Adipocyte (in vitro differentiated cells): ENCODE data around the gene HPSE2.
"Not testable (repeated sequence)": the region's sequence is repeated elsewhere in the genome, so short reads cannot be mapped to it uniquely, and the experiment has no call there.

ENCODE experiments used
- DNase-seq: peaks from one replicate; pipeline ENCODE4 v3.0.0-alpha.2; 2015; ENCODE audit warnings: low read depth
- H3K27me3 ChIP-seq: replicated peaks from 2 replicates; pipeline ENCODE4 v1.7.0; 2013; ENCODE audit warnings: mild to moderate bottlenecking, low read length, moderate library complexity; ENCODE audit not compliant: control insufficient read depth, insufficient read depth
- H3K36me3 ChIP-seq: 2 replicates; pipeline ENCODE4 v1.7.0; 2013; ENCODE audit warnings: low read length, mild to moderate bottlenecking, moderate library complexity; ENCODE audit not compliant: control insufficient read depth, insufficient read depth, severe bottlenecking
- H3K4me1 ChIP-seq: 2 replicates; pipeline ENCODE4 v1.7.0; 2013; ENCODE audit warnings: mild to moderate bottlenecking, low read length, moderate library complexity; ENCODE audit not compliant: control insufficient read depth, insufficient read depth
- H3K4me3 ChIP-seq: 2 replicates; pipeline ENCODE4 v1.7.0; 2013; ENCODE audit warnings: mild to moderate bottlenecking, low read length, moderate library complexity
- H3K9ac ChIP-seq: 2 replicates; pipeline ENCODE4 v1.7.0; 2013; ENCODE audit warnings: mild to moderate bottlenecking, low read length, moderate library complexity
- H3K9me3 ChIP-seq: 2 replicates; pipeline ENCODE4 v1.7.0; 2013; ENCODE audit warnings: mild to moderate bottlenecking, low read length, moderate library complexity; ENCODE audit not compliant: control insufficient read depth

HPSE2 gene

GRCh38 chr10:98916526-98917125, 319.0 kb downstream of the HPSE2 start:
- no peak overlapping the region for H3K4me3 ChIP-seq
- H3K4me1 ChIP-seq: no peaks in the 10 kb centered on the region
- DNase-seq: peak; percentile 1
- no peak overlapping the region for H3K9ac ChIP-seq
- H3K27me3 ChIP-seq: no peaks in the 10 kb centered on the region
- no peaks in the 10 kb centered on the region for H3K36me3 ChIP-seq
- H3K9me3 ChIP-seq: no peaks in the 10 kb centered on the region

- no peaks in the 10 kb centered on the region for H3K36me3 ChIP-seq
- H3K4me1 ChIP-seq: no peaks in the 10 kb centered on the region
- no peak overlapping the region for H3K9ac ChIP-seq
- H3K4me3 ChIP-seq: no peak overlapping the region
- no peak for DNase-seq
- no peaks in the 10 kb centered on the region for H3K9me3 ChIP-seq
- no peaks in the 10 kb centered on the region for H3K27me3 ChIP-seq
Observed at GRCh38 chr10:98915911-98916310, 319.7 kb downstream of the HPSE2 start.

- Histone ChIP-seq H3K9me3 (no peaks in the 10 kb centered on the region), H3K4me3 (no peak overlapping the region), H3K36me3 (no peaks in the 10 kb centered on the region), H3K27me3 (no peaks in the 10 kb centered on the region), H3K9ac (no peak overlapping the region), H3K4me1 (no peaks in the 10 kb centered on the region)
- no peak for DNase-seq
Observed at GRCh38 chr10:98910546-98910945, 325.1 kb downstream of the HPSE2 start.

GRCh38 chr10:98910048-98910447, 325.6 kb downstream of the HPSE2 start:
- Histone ChIP-seq H3K4me3 (no peak overlapping the region), H3K9ac (no peak overlapping the region), H3K4me1 (no peaks in the 10 kb centered on the region), H3K36me3 (no peaks in the 10 kb centered on the region), H3K9me3 (no peaks in the 10 kb centered on the region), H3K27me3 (no peaks in the 10 kb centered on the region)
- no peak for DNase-seq

- Histone ChIP-seq H3K4me1 (no peaks in the 10 kb centered on the region), H3K36me3 (no peaks in the 10 kb centered on the region), H3K27me3 (no peaks in the 10 kb centered on the region), H3K4me3 (no peak overlapping the region), H3K9ac (no peak overlapping the region), H3K9me3 (no peaks in the 10 kb centered on the region)
- DNase-seq: no peak
Observed at GRCh38 chr10:98908868-98909267, 326.8 kb downstream of the HPSE2 start.

- H3K27me3 ChIP-seq, H3K36me3 ChIP-seq, H3K9me3 ChIP-seq, H3K4me3 ChIP-seq, DNase-seq, H3K4me1 ChIP-seq, H3K9ac ChIP-seq: not testable (repeated sequence)
Observed at GRCh38 chr10:98908247-98908646, 327.4 kb downstream of the HPSE2 start.

GRCh38 chr10:98901441-98902110, 334.1 kb downstream of the HPSE2 start:
- no peak for DNase-seq
- Histone ChIP-seq H3K4me3 (no peak overlapping the region), H3K36me3 (no peaks in the 10 kb centered on the region), H3K9me3 (no peaks in the 10 kb centered on the region), H3K9ac (no peak overlapping the region), H3K4me1 (no peaks in the 10 kb centered on the region), H3K27me3 (no peaks in the 10 kb centered on the region)

- H3K9me3 ChIP-seq: no peaks in the 10 kb centered on the region
- no peaks in the 10 kb centered on the region for H3K4me1 ChIP-seq
- H3K4me3 ChIP-seq: no peak overlapping the region
- no peak for DNase-seq
- H3K36me3 ChIP-seq: no peaks in the 10 kb centered on the region
- H3K27me3 ChIP-seq: no peaks in the 10 kb centered on the region
- no peak overlapping the region for H3K9ac ChIP-seq
Observed at GRCh38 chr10:98899018-98899417, 336.6 kb downstream of the HPSE2 start.

GRCh38 chr10:98892523-98892922, 343.1 kb downstream of the HPSE2 start:
- Histone ChIP-seq H3K9ac (no peak overlapping the region), H3K9me3 (no peaks in the 10 kb centered on the region), H3K4me3 (no peak overlapping the region), H3K27me3 (no peaks in the 10 kb centered on the region), H3K4me1 (no peaks in the 10 kb centered on the region), H3K36me3 (no peaks in the 10 kb centered on the region)
- DNase-seq: no peak

- Histone ChIP-seq H3K9me3 (no peaks in the 10 kb centered on the region), H3K9ac (no peak overlapping the region), H3K4me3 (no peak overlapping the region), H3K4me1 (no peaks in the 10 kb centered on the region), H3K36me3 (no peaks in the 10 kb centered on the region), H3K27me3 (no peaks in the 10 kb centered on the region)
- no peak for DNase-seq
Observed at GRCh38 chr10:98886686-98887085, 349.0 kb downstream of the HPSE2 start.

GRCh38 chr10:98885378-98885777, 350.3 kb downstream of the HPSE2 start:
- no peaks in the 10 kb centered on the region for H3K36me3 ChIP-seq
- H3K27me3 ChIP-seq: no peaks in the 10 kb centered on the region
- DNase-seq: no peak
- H3K9ac ChIP-seq: no peak overlapping the region
- no peak overlapping the region for H3K4me3 ChIP-seq
- H3K4me1 ChIP-seq: no peaks in the 10 kb centered on the region
- H3K9me3 ChIP-seq: no peaks in the 10 kb centered on the region

GRCh38 chr10:98881789-98882188, 353.9 kb downstream of the HPSE2 start:
- no peak for DNase-seq
- no peaks in the 10 kb centered on the region for H3K9me3 ChIP-seq

More at GRCh38 chr10:98881789-98882188, 353.9 kb downstream of the HPSE2 start:
- Histone ChIP-seq H3K9ac (no peak overlapping the region), H3K4me1 (peaks cover 3% of the 10 kb centered on the region), H3K4me3 (no peak overlapping the region), H3K27me3 (no peaks in the 10 kb centered on the region), H3K36me3 (no peaks in the 10 kb centered on the region)
